Endometrium (tissue), 2 donors: Measurements from ENCODE around the gene COL1A2.
A peak's percentile ranks its signal among the peaks of the same experiment; 100 is the strongest.

ENCODE experiments used
- FAIRE-seq: peaks from 2 replicates; lab custom pipeline; 2012; peaks lifted over from hg19 to GRCh38; lab: Jason Lieb, UNC
- donor health status: control.
- donor health status: control.

COL1A2 gene

GRCh38 chr7:94394437-94395140 lies at the start of gene COL1A2:
TSS of gene COL1A2 (plus strand) at chr7:94394895. CDS start at chr7:94395032, 137 bp downstream.
- FAIRE-seq: peak; percentile 91

- FAIRE-seq: no peak
Measured at GRCh38 chr7:94345907-94346306, 48.8 kb upstream of the COL1A2 start.

GRCh38 chr7:94348142-94348541 lies 46.6 kb upstream of the COL1A2 start:
- FAIRE-seq: peak; percentile 98

GRCh38 chr7:94350734-94351133 lies 44.0 kb upstream of the COL1A2 start:
- no peak for FAIRE-seq

- FAIRE-seq: peak; percentile 21
Measured at GRCh38 chr7:94351703-94352102, 43.0 kb upstream of the COL1A2 start.

GRCh38 chr7:94352887-94353286 lies 41.8 kb upstream of the COL1A2 start:
- FAIRE-seq: no peak

- FAIRE-seq: no peak
Measured at GRCh38 chr7:94354953-94355352, 39.7 kb upstream of the COL1A2 start.

GRCh38 chr7:94355454-94355853 lies 39.2 kb upstream of the COL1A2 start:
- no peak for FAIRE-seq

- no peak for FAIRE-seq
Measured at GRCh38 chr7:94357076-94357475, 37.6 kb upstream of the COL1A2 start.

- no peak for FAIRE-seq
Measured at GRCh38 chr7:94360926-94361325, 33.8 kb upstream of the COL1A2 start.

- FAIRE-seq: no peak
Measured at GRCh38 chr7:94362276-94362675, 32.4 kb upstream of the COL1A2 start.

- no peak for FAIRE-seq
Measured at GRCh38 chr7:94364816-94365215, 29.9 kb upstream of the COL1A2 start.

GRCh38 chr7:94366163-94366562 lies 28.5 kb upstream of the COL1A2 start:
- no peak for FAIRE-seq

- no peak for FAIRE-seq
Measured at GRCh38 chr7:94366832-94367231, 27.9 kb upstream of the COL1A2 start.

GRCh38 chr7:94367949-94368348 lies 26.7 kb upstream of the COL1A2 start:
- no peak for FAIRE-seq

GRCh38 chr7:94368371-94368791 lies 26.3 kb upstream of the COL1A2 start:
- FAIRE-seq: peak; percentile 96

- FAIRE-seq: peak; percentile 86
Measured at GRCh38 chr7:94374231-94374630, 20.5 kb upstream of the COL1A2 start.

GRCh38 chr7:94374721-94375566 lies 19.8 kb upstream of the COL1A2 start:
- peak; percentile 43 for FAIRE-seq

- FAIRE-seq: peak; percentile 98
Measured at GRCh38 chr7:94375691-94376090, 19.0 kb upstream of the COL1A2 start.

GRCh38 chr7:94376281-94376680 lies 18.4 kb upstream of the COL1A2 start:
- FAIRE-seq: no peak

- no peak for FAIRE-seq
Measured at GRCh38 chr7:94378356-94378755, 16.3 kb upstream of the COL1A2 start.

GRCh38 chr7:94380264-94380663 lies 14.4 kb upstream of the COL1A2 start:
- no peak for FAIRE-seq

GRCh38 chr7:94382132-94382531 lies 12.6 kb upstream of the COL1A2 start:
- no peak for FAIRE-seq
